Fibroblast of lung (primary cell): ENCODE measurements around the gene SH3D19.

ENCODE experiments used
- EZH2 ChIP-seq: IDR thresholded peaks from 2 replicates; pipeline ENCODE4 v1.5.1; 2012; ENCODE audit warnings: low read length, control low read depth, mild to moderate bottlenecking; ENCODE audit errors: missing control alignments
- TF ChIP-seq, protein P1 (sequence below), 2 donors: IDR thresholded peaks in 1 of 2; conservative IDR thresholded peaks in 1 of 2; 1 replicate in 1 of 2; 2 replicates in 1 of 2; pipeline ENCODE4 v1.5.1; 2011 to 2012; ENCODE audit warnings: low read length in 2 of 2, control low read depth in 1 of 2, inconsistent platforms in 1 of 2, low read depth in 1 of 2, mild to moderate bottlenecking in 1 of 2

DNA sequence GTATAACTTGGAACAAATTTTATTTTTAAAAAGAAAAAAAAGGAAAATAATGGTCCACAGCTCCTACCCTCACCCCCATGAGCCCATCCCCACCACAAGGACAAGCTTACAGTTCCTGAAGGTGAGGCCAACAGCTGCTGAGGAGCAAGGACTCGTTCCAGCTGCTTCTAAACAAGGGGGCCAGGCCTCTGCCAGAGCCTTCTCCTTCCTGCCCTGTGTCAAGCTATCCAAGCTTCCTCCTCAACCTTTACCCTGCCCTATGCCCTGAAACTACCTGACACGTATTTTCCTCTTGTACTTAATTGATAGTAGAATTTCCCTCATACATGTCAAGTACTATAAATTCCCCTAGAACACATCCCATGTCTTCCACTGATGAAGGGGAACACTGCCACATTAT is 8.8 kb downstream of the SH3D19 start:
- TF ChIP-seq, protein P1, sequence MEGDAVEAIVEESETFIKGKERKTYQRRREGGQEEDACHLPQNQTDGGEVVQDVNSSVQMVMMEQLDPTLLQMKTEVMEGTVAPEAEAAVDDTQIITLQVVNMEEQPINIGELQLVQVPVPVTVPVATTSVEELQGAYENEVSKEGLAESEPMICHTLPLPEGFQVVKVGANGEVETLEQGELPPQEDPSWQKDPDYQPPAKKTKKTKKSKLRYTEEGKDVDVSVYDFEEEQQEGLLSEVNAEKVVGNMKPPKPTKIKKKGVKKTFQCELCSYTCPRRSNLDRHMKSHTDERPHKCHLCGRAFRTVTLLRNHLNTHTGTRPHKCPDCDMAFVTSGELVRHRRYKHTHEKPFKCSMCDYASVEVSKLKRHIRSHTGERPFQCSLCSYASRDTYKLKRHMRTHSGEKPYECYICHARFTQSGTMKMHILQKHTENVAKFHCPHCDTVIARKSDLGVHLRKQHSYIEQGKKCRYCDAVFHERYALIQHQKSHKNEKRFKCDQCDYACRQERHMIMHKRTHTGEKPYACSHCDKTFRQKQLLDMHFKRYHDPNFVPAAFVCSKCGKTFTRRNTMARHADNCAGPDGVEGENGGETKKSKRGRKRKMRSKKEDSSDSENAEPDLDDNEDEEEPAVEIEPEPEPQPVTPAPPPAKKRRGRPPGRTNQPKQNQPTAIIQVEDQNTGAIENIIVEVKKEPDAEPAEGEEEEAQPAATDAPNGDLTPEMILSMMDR (conservative IDR thresholded peaks at IDR 0.05 in 1 of 2, IDR thresholded peaks at IDR 0.05 in 1 of 2; ENCODE audit: low read depth in 1 of 2, low read length in 2 of 2), result no peak
- TF ChIP-seq EZH2, result no peak
